PC-9 (cell line): ENCODE data around the gene SCN1A. TPM values are rescaled to one million over a fixed set of nuclear protein-coding genes. Genes with fewer than 3 reads are reported as not detected.

Experiments
- BruUV-seq: library from RNA; stranded (reverse); fragments of 400-500 nt; replicated peaks from 2 replicates; lab custom pipeline; 2021; lab: Mats Ljungman, UMichigan
- CTCF ChIA-PET: fragments of 300-600 bp; sonication (Branson Sonifier 250); formaldehyde crosslinking; loops from one replicate; lab custom pipeline; 2022; ENCODE audit warnings: antibody characterized with exemption; lab: Charles Lee
- POLR2A ChIA-PET: fragments of 300-600 bp; sonication (Branson Sonifier 250); formaldehyde crosslinking; loops from one replicate; lab custom pipeline; 2022; ENCODE audit warnings: antibody characterized with exemption; ENCODE audit not compliant: unreplicated experiment; lab: Charles Lee
- DNase-seq, 2 experiments: peaks; one replicate each; pipeline versions ENCODE4 v3.0.0 to v3.0.0-alpha.2; 2015 to 2022; ENCODE audit warnings: mixed read lengths in 1 of 2
- H2AFZ ChIP-seq: fragments of 200-600 bp; sonication (generic); 2 replicates; pipeline ENCODE4 v1.8.1; 2017; ENCODE audit warnings: antibody characterized with exemption
- H3F3A ChIP-seq: fragments of 200-600 bp; sonication (generic); 2 replicates; pipeline ENCODE4 v1.8.1; 2017; ENCODE audit warnings: antibody characterized with exemption, mild to moderate bottlenecking, low read depth; ENCODE audit not compliant: insufficient read depth
- H3K27ac ChIP-seq: fragments of 200-600 bp; sonication (generic); 2 replicates; pipeline ENCODE4 v1.6.1; 2016; ENCODE audit warnings: mixed run types
- H3K27me3 ChIP-seq: fragments of 200-600 bp; sonication (generic); 2 replicates; pipeline ENCODE4 v1.6.1; 2016; ENCODE audit warnings: low read depth, mixed run types; ENCODE audit not compliant: insufficient read depth
- H3K36me3 ChIP-seq: fragments of 200-600 bp; sonication (generic); 2 replicates; pipeline ENCODE4 v1.6.1; 2016; ENCODE audit warnings: low read depth, mixed run types
- H3K4me1 ChIP-seq: fragments of 200-600 bp; sonication (generic); replicated peaks from 2 replicates; pipeline ENCODE4 v1.6.1; 2016; ENCODE audit warnings: mixed run types; ENCODE audit not compliant: insufficient read depth
- H3K4me2 ChIP-seq: fragments of 200-600 bp; sonication (generic); 2 replicates; pipeline ENCODE4 v1.6.1; 2017; ENCODE audit warnings: mixed run types
- H3K4me3 ChIP-seq: fragments of 200-600 bp; sonication (generic); 2 replicates; pipeline ENCODE4 v1.6.1; 2016; ENCODE audit warnings: mixed run types
- H3K79me2 ChIP-seq: fragments of 200-600 bp; sonication (generic); 2 replicates; pipeline ENCODE4 v1.6.1; 2017; ENCODE audit warnings: low read depth, mixed run types
- H3K9me2 ChIP-seq: fragments of 200-600 bp; sonication (generic); 2 replicates; pipeline ENCODE4 v1.8.1; 2017; ENCODE audit warnings: mild to moderate bottlenecking; ENCODE audit not compliant: insufficient read depth
- H3K9me3 ChIP-seq: fragments of 200-600 bp; sonication (generic); 2 replicates; pipeline ENCODE4 v1.8.1; 2016; ENCODE audit warnings: low read depth; ENCODE audit not compliant: insufficient read depth
- H4K20me1 ChIP-seq: fragments of 200-600 bp; sonication (generic); 2 replicates; pipeline ENCODE4 v1.8.1; 2017; ENCODE audit not compliant: insufficient read depth
- EZH2 ChIP-seq: fragments of 200-600 bp; sonication (generic); IDR thresholded peaks from 2 replicates; pipeline ENCODE4 v1.8.0; 2017; ENCODE audit warnings: antibody characterized with exemption, low read depth
- intact Hi-C: fragments of 100-400 bp; cut with micrococcal nuclease; formaldehyde crosslinking; loops from one replicate; pipeline ENCODE4 v1.10.0; 2022; ENCODE audit not compliant: unreplicated experiment
- total RNA-seq: library from RNA; stranded (reverse); gene quantifications from 2 replicates; pipeline ENCODE4 v1.2.3, GENCODE V29; 2021
- TF ChIP-seq, protein P1 (sequence below): fragments of 200-600 bp; sonication (generic); conservative IDR thresholded peaks from 2 replicates; pipeline ENCODE4 v1.6.1; 2017; ENCODE audit warnings: mixed run types, antibody characterized with exemption, mild to moderate bottlenecking, moderate library complexity

Gene SCN1A
- total RNA-seq, 1 experiment from 2014 or later: not detected

DNA sequence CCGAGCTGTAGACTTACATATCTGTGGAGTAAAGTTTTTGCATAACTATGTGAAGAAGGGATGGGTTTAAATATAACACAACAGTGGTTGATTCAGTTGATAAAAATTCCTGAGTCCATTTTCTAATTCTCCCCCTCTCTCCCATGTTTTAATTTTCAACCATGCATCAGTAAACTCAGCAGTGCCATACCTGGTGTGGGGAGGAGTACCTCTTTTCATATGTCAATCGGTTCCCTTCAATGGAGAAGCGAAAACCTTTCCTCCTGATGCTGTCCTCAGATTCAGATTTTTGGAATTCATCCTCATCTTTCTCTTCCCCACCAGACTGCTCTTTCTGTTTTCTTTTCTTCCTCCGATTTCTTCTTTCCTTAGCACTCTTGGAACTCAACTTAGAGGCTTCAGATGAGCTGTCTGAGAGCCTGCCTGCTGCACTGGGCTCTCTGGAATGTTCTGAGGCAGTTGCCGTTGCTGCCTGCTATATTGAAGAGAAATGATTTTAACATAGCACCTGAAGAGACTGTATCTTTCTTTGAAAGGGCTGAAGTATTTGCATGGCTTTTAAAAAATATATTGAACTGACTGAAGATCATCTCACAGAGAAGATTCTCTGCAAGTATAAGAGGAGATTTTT is 82.9 kb downstream of the SCN1A start:
- Histone ChIP-seq H3K9me3 (no peaks in the 10 kb centered on the region), H3K4me3 (no peak overlapping the region), H3K4me1 (no peaks in the 10 kb centered on the region), H3K79me2 (no peaks in the 10 kb centered on the region), H3F3A (no peaks in the 10 kb centered on the region), H4K20me1 (no peaks in the 10 kb centered on the region), H3K4me2 (no peak overlapping the region), H2AFZ (no peak overlapping the region), H3K27ac (no peak overlapping the region), H3K27me3 (no peaks in the 10 kb centered on the region), H3K36me3 (no peaks in the 10 kb centered on the region), H3K9me2 (no peaks in the 10 kb centered on the region)
- intact Hi-C loops: no loop called here
- TF ChIP-seq, protein P1, sequence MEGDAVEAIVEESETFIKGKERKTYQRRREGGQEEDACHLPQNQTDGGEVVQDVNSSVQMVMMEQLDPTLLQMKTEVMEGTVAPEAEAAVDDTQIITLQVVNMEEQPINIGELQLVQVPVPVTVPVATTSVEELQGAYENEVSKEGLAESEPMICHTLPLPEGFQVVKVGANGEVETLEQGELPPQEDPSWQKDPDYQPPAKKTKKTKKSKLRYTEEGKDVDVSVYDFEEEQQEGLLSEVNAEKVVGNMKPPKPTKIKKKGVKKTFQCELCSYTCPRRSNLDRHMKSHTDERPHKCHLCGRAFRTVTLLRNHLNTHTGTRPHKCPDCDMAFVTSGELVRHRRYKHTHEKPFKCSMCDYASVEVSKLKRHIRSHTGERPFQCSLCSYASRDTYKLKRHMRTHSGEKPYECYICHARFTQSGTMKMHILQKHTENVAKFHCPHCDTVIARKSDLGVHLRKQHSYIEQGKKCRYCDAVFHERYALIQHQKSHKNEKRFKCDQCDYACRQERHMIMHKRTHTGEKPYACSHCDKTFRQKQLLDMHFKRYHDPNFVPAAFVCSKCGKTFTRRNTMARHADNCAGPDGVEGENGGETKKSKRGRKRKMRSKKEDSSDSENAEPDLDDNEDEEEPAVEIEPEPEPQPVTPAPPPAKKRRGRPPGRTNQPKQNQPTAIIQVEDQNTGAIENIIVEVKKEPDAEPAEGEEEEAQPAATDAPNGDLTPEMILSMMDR: no peak
- no peak for TF ChIP-seq EZH2
- no TSS peak for BruUV-seq
- CTCF ChIA-PET: no interaction called here
- DNase-seq: no peak
- POLR2A ChIA-PET: no interaction called here

DNA sequence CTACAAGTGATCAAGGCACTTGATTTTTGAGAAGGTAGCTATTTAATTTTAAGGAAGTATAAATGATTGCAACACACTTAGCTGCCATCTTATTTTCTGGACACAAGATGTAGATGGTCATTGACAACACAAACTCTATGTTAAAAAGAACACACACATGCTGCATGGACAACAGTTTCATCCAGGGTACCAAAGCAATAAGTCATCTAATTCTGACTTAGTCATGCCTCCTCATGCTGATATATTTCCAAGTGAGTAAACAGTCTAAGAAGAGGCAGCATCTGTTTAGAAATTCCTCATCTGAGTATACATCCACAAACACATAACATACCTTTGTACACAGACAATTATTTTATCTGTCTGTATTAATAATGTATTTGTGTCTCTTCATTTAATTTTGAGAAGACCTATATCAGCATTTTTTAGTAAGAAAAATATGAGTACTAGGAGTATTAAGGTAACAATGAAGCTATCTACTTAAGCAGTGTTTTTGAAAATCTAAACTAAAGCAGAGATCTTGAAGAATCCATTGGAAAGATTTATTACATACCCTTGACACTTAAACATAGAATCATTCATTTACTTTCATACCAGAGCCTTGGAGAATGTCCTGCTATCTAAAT is 84.9 kb downstream of the SCN1A start:
- Histone ChIP-seq H4K20me1 (no peaks in the 10 kb centered on the region), H3K4me1 (no peaks in the 10 kb centered on the region), H3K9me3 (no peaks in the 10 kb centered on the region), H2AFZ (no peak overlapping the region), H3K4me3 (no peak overlapping the region), H3K79me2 (no peaks in the 10 kb centered on the region), H3K27me3 (no peaks in the 10 kb centered on the region), H3K9me2 (no peaks in the 10 kb centered on the region), H3K27ac (no peak overlapping the region), H3F3A (no peaks in the 10 kb centered on the region), H3K36me3 (no peaks in the 10 kb centered on the region), H3K4me2 (no peak overlapping the region)
- no peak for TF ChIP-seq EZH2
- TF ChIP-seq, protein P1: no peak
- DNase-seq: no peak
- ChIA-PET CTCF (no interaction called here), POLR2A (interaction anchor here (0.6 kb wide), 1 partner anchor 18 kb away, joined by 4 read pairs; no protein-coding TSS in a partner anchor)
- intact Hi-C loops: no loop called here
- BruUV-seq: no TSS peak

DNA sequence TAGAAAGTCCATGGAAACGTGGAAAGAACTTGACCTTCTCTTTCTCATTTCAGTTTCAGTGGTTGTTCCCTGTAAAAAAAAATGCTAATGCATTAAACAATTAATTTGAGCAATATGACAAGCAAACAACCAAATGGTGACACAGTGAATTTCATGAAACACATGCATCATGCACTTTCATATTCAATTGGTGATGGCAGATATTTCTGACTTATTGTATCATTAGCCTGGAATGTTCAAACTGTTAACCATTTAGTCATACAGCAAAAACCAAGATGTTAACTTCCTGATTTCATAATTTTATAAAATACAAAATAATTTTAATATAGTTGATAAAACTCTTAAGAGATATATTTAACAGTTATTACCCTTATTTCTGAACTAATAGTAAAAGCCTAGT is 85.5 kb downstream of the SCN1A start:
- Histone ChIP-seq H3F3A (no peaks in the 10 kb centered on the region), H3K4me2 (no peak overlapping the region), H3K4me3 (no peak overlapping the region), H4K20me1 (no peaks in the 10 kb centered on the region), H3K9me2 (no peaks in the 10 kb centered on the region), H3K4me1 (no peaks in the 10 kb centered on the region), H3K27me3 (no peaks in the 10 kb centered on the region), H3K79me2 (no peaks in the 10 kb centered on the region), H3K36me3 (no peaks in the 10 kb centered on the region), H3K27ac (no peak overlapping the region), H3K9me3 (no peaks in the 10 kb centered on the region), H2AFZ (no peak overlapping the region)
- ChIA-PET CTCF (no interaction called here), POLR2A (interaction anchor here (0.6 kb wide), 1 partner anchor 19 kb away, joined by 4 read pairs; no protein-coding TSS in a partner anchor)
- BruUV-seq: no TSS peak
- intact Hi-C loops: no loop called here
- TF ChIP-seq, protein P1: no peak
- TF ChIP-seq EZH2: no peak
- no peak for DNase-seq
